SK-N-SH (cell line): ENCODE results near the gene LCOR. TPM values are rescaled to one million over a fixed set of nuclear protein-coding genes. Genes with fewer than 3 reads are reported as not detected.

Experiments used
- CTCF ChIA-PET: fragments of 300-600, 350-600 bp; formaldehyde crosslinking; extraction: SDS; loops from one replicate; lab custom pipeline; 2021; lab: Yijun Ruan, JAX
- POLR2A ChIA-PET: fragments of 350-600 bp; sonication (Branson Sonifier 250); formaldehyde crosslinking; extraction: SDS; loops from one replicate; lab custom pipeline; 2020; ENCODE audit warnings: antibody characterized with exemption, inconsistent platforms; lab: Yijun Ruan, JAX
- DNase-seq: peaks from one replicate; pipeline ENCODE4 v3.0.0; 2012
- H2AFZ ChIP-seq: fragments of 200-600 bp; sonication (generic); 2 replicates; pipeline ENCODE4 v1.8.1; 2016; ENCODE audit warnings: antibody characterized with exemption, mild to moderate bottlenecking, low read depth
- H3F3A ChIP-seq: fragments of 200-600 bp; sonication (generic); replicated peaks from 2 replicates; pipeline ENCODE3; 2016; ENCODE audit warnings: antibody characterized with exemption, mild to moderate bottlenecking; ENCODE audit not compliant: insufficient read depth
- H3K27ac ChIP-seq, 2 experiments: fragments of 200-500 bp in 1 of 2; fragments of 200-600 bp in 1 of 2; sonication (Bioruptor generic) in 1 of 2; sonication (generic), shearing (Covaris generic) in 1 of 2; 2 replicates each; pipeline versions ENCODE4 v1.5.1 to v1.6.1; 2014 to 2016; ENCODE audit warnings: low read depth in 2 of 2, inconsistent platforms in 1 of 2, low read length in 1 of 2, mild to moderate bottlenecking in 1 of 2, mixed read lengths in 1 of 2
- H3K27me3 ChIP-seq: fragments of 200-600 bp; sonication (generic), shearing (Covaris generic); 2 replicates; pipeline ENCODE4 v1.6.1; 2016; ENCODE audit warnings: mixed run types; ENCODE audit not compliant: insufficient read depth
- H3K36me3 ChIP-seq, 2 experiments: fragments of 200-500 bp in 1 of 2; fragments of 200-600 bp in 1 of 2; sonication (Bioruptor generic) in 1 of 2; sonication (generic) in 1 of 2; replicated peaks in 1 of 2; 2 replicates each; pipeline versions ENCODE3 to v1.5.1; 2014 to 2016; ENCODE audit warnings: low read length in 1 of 2, mild to moderate bottlenecking in 1 of 2; ENCODE audit not compliant: insufficient read depth in 2 of 2, control insufficient read depth in 1 of 2
- H3K4me1 ChIP-seq, 2 experiments: fragments of 200-500 bp in 1 of 2; fragments of 200-600 bp in 1 of 2; sonication (Bioruptor generic) in 1 of 2; sonication (generic), shearing (Covaris generic) in 1 of 2; 2 replicates each; pipeline versions ENCODE4 v1.5.1 to v1.6.1; 2014 to 2016; ENCODE audit warnings: low read depth in 1 of 2, low read length in 1 of 2, mixed run types in 1 of 2; ENCODE audit not compliant: insufficient read depth in 2 of 2, control insufficient read depth in 1 of 2
- H3K4me2 ChIP-seq: fragments of 200-600 bp; sonication (generic), shearing (Covaris generic); 2 replicates; pipeline ENCODE4 v1.6.1; 2017; ENCODE audit warnings: mixed run types
- H3K4me3 ChIP-seq, 2 experiments: fragments of 200-500 bp in 1 of 2; fragments of 200-600 bp in 1 of 2; sonication (Bioruptor generic) in 1 of 2; sonication (generic), shearing (Covaris generic) in 1 of 2; 2 replicates each; pipeline versions ENCODE4 v1.5.1 to v1.8.1; 2014 to 2016; ENCODE audit warnings: low read depth in 2 of 2, inconsistent platforms in 1 of 2, low read length in 1 of 2, mild to moderate bottlenecking in 1 of 2, mixed read lengths in 1 of 2, moderate library complexity in 1 of 2
- H3K79me2 ChIP-seq: fragments of 200-600 bp; sonication (generic); 2 replicates; pipeline ENCODE4 v1.8.1; 2017; ENCODE audit warnings: mild to moderate bottlenecking; ENCODE audit not compliant: insufficient read depth
- H3K9ac ChIP-seq: fragments of 200-600 bp; sonication (generic); 2 replicates; pipeline ENCODE4 v1.6.1; 2017; ENCODE audit warnings: mixed run types
- H3K9me2 ChIP-seq: fragments of 200-600 bp; sonication (generic); 2 replicates; pipeline ENCODE4 v1.6.1; 2017; ENCODE audit warnings: mixed run types
- H3K9me3 ChIP-seq: fragments of 200-600 bp; sonication (generic); 2 replicates; pipeline ENCODE4 v1.6.1; 2017; ENCODE audit warnings: mixed run types, mild to moderate bottlenecking, moderate library complexity
- H4K20me1 ChIP-seq: fragments of 200-600 bp; sonication (generic); 2 replicates; pipeline ENCODE4 v1.6.1; 2017; ENCODE audit warnings: mild to moderate bottlenecking, mixed run types; ENCODE audit not compliant: insufficient read depth
- CHD2 ChIP-seq: fragments of 150-350 bp; IDR thresholded peaks from 2 replicates; pipeline ENCODE4 v1.6.1; 2018; ENCODE audit warnings: low read length; ENCODE audit not compliant: partially characterized antibody
- EP300 ChIP-seq, 2 experiments: IDR thresholded peaks; 2 replicates each; pipeline versions ENCODE4 v1.4.0 to v1.6.1; 2012; ENCODE audit warnings: borderline replicate concordance in 1 of 2, low read depth in 1 of 2, low read length in 1 of 2
- EZH2phosphoT487 ChIP-seq: fragments of 200-600 bp; sonication (generic); IDR thresholded peaks from 2 replicates; pipeline ENCODE4 v1.6.1; 2017; ENCODE audit warnings: low read depth, mixed run types, mild to moderate bottlenecking, antibody characterized with exemption, moderate library complexity, borderline replicate concordance
- FOSL2 ChIP-seq: IDR thresholded peaks from 2 replicates; pipeline ENCODE4 v1.4.0; 2012; ENCODE audit warnings: low read depth, mild to moderate bottlenecking, moderate library complexity, borderline replicate concordance
- FOXJ3 ChIP-seq: sonication (generic); formaldehyde crosslinking; IDR thresholded peaks from 2 replicates; pipeline ENCODE4 v1.5.1; 2020; ENCODE audit warnings: mild to moderate bottlenecking, missing genetic modification reagents
- FOXM1 ChIP-seq: IDR thresholded peaks from 2 replicates; pipeline ENCODE4 v1.4.0; 2012; ENCODE audit warnings: low read depth, mild to moderate bottlenecking
- JUND ChIP-seq: IDR thresholded peaks from 2 replicates; pipeline ENCODE4 v1.4.0; 2012
- MEF2A ChIP-seq: IDR thresholded peaks from 2 replicates; pipeline ENCODE4 v1.4.0; 2012; ENCODE audit warnings: low read depth, borderline replicate concordance
- POLR2AphosphoS5 ChIP-seq: IDR thresholded peaks from 2 replicates; pipeline ENCODE4 v1.6.1; 2012; ENCODE audit warnings: low read depth, low read length
- RCOR1 ChIP-seq: fragments of 150-350 bp; IDR thresholded peaks from 2 replicates; pipeline ENCODE4 v1.6.1; 2017; ENCODE audit warnings: antibody characterized with exemption, low read length
- RXRA ChIP-seq: IDR thresholded peaks from 2 replicates; pipeline ENCODE4 v1.4.0; 2012; ENCODE audit warnings: low read depth, mild to moderate bottlenecking, borderline replicate concordance
- SIN3A ChIP-seq: IDR thresholded peaks from 2 replicates; pipeline ENCODE4 v1.6.1; 2012; ENCODE audit warnings: low read depth, mild to moderate bottlenecking, low read length, moderate library complexity, borderline replicate concordance
- SMC3 ChIP-seq: IDR thresholded peaks from 2 replicates; pipeline ENCODE4 v1.6.1; 2012; ENCODE audit warnings: low read depth, low read length, improper control_type of control experiment
- TCF12 ChIP-seq: IDR thresholded peaks from 2 replicates; pipeline ENCODE4 v1.4.0; 2012
- YY1 ChIP-seq: IDR thresholded peaks from 2 replicates; pipeline ENCODE4 v1.4.0; 2012; ENCODE audit warnings: low read depth, mild to moderate bottlenecking
- whole genome bisulfite sequencing: methylation state at CpG from one replicate; pipeline ENCODE4 v1.1.6; 2017; ENCODE audit warnings: low lambda C conversion rate; 5-methylcytosine and 5-hydroxymethylcytosine counted together
- polyA plus RNA-seq, 3 experiments: library from polyadenylated mRNA; depleted of rRNA; stranded (reverse); fragments of >200 nt; gene quantifications; 2 replicates each; pipeline ENCODE4 v1.2.3, GENCODE V29; 2012
- TF ChIP-seq, protein P1 (sequence below): fragments of 150-350 bp; IDR thresholded peaks from 2 replicates; pipeline ENCODE4 v1.6.1; 2016; ENCODE audit warnings: mild to moderate bottlenecking, low read depth, low read length
- TF ChIP-seq, protein P2 (sequence below): IDR thresholded peaks from 2 replicates; pipeline ENCODE4 v1.4.0; 2012; ENCODE audit warnings: low read depth, borderline replicate concordance
- TF ChIP-seq, protein P3 (sequence below): fragments of 150-350 bp; IDR thresholded peaks from 2 replicates; pipeline ENCODE4 v1.6.1; 2017; ENCODE audit warnings: antibody characterized with exemption, low read length, low read depth, borderline replicate concordance
- TF ChIP-seq, protein P4 (sequence below): IDR thresholded peaks from 2 replicates; pipeline ENCODE4; 2012

The LCOR gene
- polyA plus RNA-seq, 1 of the 3 experiments (the other 2 are of a cell fraction), result 1.9 TPM

DNA sequence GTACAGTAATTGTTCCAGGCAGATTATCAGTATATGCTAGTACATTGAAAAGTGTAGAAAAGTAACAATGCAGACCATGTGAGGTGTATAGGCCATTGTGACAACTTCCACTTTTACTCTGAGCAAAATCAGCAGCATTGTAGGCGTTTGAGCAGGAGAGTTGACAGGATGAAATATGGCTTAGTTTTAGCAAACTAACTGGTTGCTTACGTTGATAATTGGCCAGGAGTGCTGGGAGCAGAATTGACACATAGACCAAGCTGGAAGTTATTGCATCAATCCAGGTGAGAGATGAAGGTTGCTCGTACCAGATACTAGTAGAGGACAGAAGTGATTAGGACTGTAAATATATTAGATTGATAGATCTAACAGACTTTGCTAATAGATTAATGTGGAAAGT, 46.0 kb downstream of the LCOR start:
- ChIA-PET CTCF (no interaction called here), POLR2A (no interaction called here)
- Histone ChIP-seq H3K36me3 (no peaks in the 10 kb centered on the region), H3K4me3 (no peak overlapping the region), H3K4me2 (no peak overlapping the region), H4K20me1 (peaks cover 94% of the 10 kb centered on the region), H3K27ac (no peak overlapping the region), H3K27me3 (no peaks in the 10 kb centered on the region), H3K9ac (no peak overlapping the region), H3K4me1 (peaks cover 0 to 9% of the 10 kb centered on the region in 2 experiments; a peak in 2 of 4 replicates), H3K9me3 (no peaks in the 10 kb centered on the region), H3K79me2 (peaks cover 100% of the 10 kb centered on the region), H2AFZ (no peak overlapping the region), H3F3A (no peaks in the 10 kb centered on the region), H3K9me2 (no peaks in the 10 kb centered on the region)
- DNase-seq, result no peak
- 83% methylated on average over 3 of the region's 3 CpGs for WGBS
- TF ChIP-seq RXRA (no peak), EZH2phosphoT487 (no peak), SIN3A (no peak)
- TF ChIP-seq, protein P1, sequence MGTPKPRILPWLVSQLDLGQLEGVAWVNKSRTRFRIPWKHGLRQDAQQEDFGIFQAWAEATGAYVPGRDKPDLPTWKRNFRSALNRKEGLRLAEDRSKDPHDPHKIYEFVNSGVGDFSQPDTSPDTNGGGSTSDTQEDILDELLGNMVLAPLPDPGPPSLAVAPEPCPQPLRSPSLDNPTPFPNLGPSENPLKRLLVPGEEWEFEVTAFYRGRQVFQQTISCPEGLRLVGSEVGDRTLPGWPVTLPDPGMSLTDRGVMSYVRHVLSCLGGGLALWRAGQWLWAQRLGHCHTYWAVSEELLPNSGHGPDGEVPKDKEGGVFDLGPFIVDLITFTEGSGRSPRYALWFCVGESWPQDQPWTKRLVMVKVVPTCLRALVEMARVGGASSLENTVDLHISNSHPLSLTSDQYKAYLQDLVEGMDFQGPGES, result no peak
- TF ChIP-seq, protein P2, sequence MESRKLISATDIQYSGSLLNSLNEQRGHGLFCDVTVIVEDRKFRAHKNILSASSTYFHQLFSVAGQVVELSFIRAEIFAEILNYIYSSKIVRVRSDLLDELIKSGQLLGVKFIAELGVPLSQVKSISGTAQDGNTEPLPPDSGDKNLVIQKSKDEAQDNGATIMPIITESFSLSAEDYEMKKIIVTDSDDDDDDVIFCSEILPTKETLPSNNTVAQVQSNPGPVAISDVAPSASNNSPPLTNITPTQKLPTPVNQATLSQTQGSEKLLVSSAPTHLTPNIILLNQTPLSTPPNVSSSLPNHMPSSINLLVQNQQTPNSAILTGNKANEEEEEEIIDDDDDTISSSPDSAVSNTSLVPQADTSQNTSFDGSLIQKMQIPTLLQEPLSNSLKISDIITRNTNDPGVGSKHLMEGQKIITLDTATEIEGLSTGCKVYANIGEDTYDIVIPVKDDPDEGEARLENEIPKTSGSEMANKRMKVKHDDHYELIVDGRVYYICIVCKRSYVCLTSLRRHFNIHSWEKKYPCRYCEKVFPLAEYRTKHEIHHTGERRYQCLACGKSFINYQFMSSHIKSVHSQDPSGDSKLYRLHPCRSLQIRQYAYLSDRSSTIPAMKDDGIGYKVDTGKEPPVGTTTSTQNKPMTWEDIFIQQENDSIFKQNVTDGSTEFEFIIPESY, result no peak
- TF ChIP-seq, all 33 proteins: peak for 0

DNA sequence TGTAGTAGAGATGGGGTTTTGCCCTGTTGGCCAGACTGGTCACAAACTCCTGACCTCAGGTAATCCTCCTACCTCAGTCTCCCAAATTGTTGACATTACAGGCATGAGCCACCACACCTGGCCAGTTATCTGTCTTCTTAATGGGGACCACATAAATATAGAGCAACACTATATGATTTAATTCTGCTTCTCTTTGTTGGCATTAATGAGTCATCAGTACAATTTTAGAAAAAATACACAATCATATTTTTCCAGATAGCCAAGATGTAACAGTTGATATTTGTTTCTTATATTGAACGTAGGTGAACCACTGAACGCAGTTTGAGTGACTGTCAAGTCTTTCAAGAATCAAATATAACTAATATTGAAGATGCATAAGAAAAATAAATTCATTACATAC, 48.5 kb downstream of the LCOR start:
- H3K27me3 ChIP-seq, result no peaks in the 10 kb centered on the region
- POLR2A ChIA-PET, result no interaction called here
- no peak for DNase-seq
- WGBS, result 94% methylated on average over 2 of the region's 2 CpGs
- H3K9me2 ChIP-seq, result no peaks in the 10 kb centered on the region
- H3K4me1 ChIP-seq, result peaks cover 0 to 14% of the 10 kb centered on the region in 2 experiments; a peak in 3 of 4 replicates
- peaks cover 0 to 7% of the 10 kb centered on the region in 2 experiments for H3K36me3 ChIP-seq
- CTCF ChIA-PET, result no interaction called here
- no peak overlapping the region for H2AFZ ChIP-seq
- H3F3A ChIP-seq, result no peaks in the 10 kb centered on the region
- no peak overlapping the region for H3K27ac ChIP-seq
- peaks cover 93% of the 10 kb centered on the region for H4K20me1 ChIP-seq
- H3K4me3 ChIP-seq, result no peak overlapping the region
- H3K79me2 ChIP-seq, result peaks cover 100% of the 10 kb centered on the region
- no peak overlapping the region for H3K4me2 ChIP-seq
- no peaks in the 10 kb centered on the region for H3K9me3 ChIP-seq
- H3K9ac ChIP-seq, result no peak overlapping the region
- TF ChIP-seq EP300 (IDR thresholded peaks at IDR 0.05; ENCODE audit: borderline replicate concordance in 1 of 2, low read depth in 1 of 2, low read length in 1 of 2), result no peak
- TF ChIP-seq, protein P2, result no peak
- TF ChIP-seq RXRA, result no peak
- TF ChIP-seq JUND, result no peak
- TF ChIP-seq RCOR1, result no peak
- TF ChIP-seq CHD2, result no peak
- TF ChIP-seq, protein P3, sequence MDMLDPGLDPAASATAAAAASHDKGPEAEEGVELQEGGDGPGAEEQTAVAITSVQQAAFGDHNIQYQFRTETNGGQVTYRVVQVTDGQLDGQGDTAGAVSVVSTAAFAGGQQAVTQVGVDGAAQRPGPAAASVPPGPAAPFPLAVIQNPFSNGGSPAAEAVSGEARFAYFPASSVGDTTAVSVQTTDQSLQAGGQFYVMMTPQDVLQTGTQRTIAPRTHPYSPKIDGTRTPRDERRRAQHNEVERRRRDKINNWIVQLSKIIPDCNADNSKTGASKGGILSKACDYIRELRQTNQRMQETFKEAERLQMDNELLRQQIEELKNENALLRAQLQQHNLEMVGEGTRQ, result no peak
- TF ChIP-seq YY1, result no peak
- TF ChIP-seq FOXM1, result no peak
- TF ChIP-seq FOSL2, result no peak
- TF ChIP-seq, protein P1, result no peak
- TF ChIP-seq SIN3A, result no peak
- TF ChIP-seq TCF12, result no peak
- TF ChIP-seq MEF2A, result no peak
- TF ChIP-seq FOXJ3, result no peak
- no peak for TF ChIP-seq SMC3
- TF ChIP-seq, protein P4, sequence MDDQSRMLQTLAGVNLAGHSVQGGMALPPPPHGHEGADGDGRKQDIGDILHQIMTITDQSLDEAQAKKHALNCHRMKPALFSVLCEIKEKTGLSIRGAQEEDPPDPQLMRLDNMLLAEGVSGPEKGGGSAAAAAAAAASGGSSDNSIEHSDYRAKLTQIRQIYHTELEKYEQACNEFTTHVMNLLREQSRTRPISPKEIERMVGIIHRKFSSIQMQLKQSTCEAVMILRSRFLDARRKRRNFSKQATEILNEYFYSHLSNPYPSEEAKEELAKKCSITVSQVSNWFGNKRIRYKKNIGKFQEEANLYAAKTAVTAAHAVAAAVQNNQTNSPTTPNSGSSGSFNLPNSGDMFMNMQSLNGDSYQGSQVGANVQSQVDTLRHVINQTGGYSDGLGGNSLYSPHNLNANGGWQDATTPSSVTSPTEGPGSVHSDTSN, result no peak
- no peak for TF ChIP-seq POLR2AphosphoS5
- no peak for TF ChIP-seq EZH2phosphoT487
